ENCODE results near the gene PRKCE. TPM values are rescaled to one million over a fixed set of nuclear protein-coding genes. Genes with fewer than 3 reads are reported as not detected.

The PRKCE gene
- total RNA-seq, 1 experiment from 2014 or later = 17.7 TPM

DNA sequence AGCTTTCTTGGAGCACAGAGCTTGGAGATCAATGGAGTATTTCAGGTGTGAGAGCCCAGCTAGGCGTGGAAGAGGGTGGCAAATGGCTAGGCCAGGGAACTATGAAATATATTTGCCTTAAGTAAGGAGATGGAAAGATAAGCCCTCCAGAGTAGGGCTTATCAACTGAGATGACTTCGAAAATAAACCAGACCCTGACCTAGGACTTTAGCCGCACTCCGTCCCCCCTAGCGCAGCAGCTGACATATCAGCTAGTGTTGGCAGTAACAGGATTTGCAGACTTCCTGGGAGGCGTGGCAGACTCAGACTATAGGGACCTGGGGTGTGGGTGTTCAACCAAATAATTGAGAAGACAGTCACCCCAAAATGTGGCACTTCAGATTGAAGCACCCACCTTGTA, 518.0 kb downstream of the PRKCE start:
- no peak for TF ChIP-seq CTCF (IDR thresholded peaks at IDR 0.05; ENCODE audit: unreplicated experiment)
- Mint-ChIP-seq H3K9me3 (ENCODE audit: low read depth, unreplicated experiment) (no peaks in the 10 kb centered on the region), H3K27ac (ENCODE audit: unreplicated experiment) (no peak overlapping the region), H3K4me3 (ENCODE audit: low read depth, unreplicated experiment) (no peak overlapping the region), H3K36me3 (ENCODE audit: insufficient read depth, unreplicated experiment) (no peaks in the 10 kb centered on the region), H3K27me3 (ENCODE audit: unreplicated experiment) (no peaks in the 10 kb centered on the region), H3K4me1 (ENCODE audit: low read depth, unreplicated experiment) (peaks cover 11% of the 10 kb centered on the region)
- intact Hi-C loops (cut with micrococcal nuclease; ENCODE audit: unreplicated experiment) = loop anchor here (10.0 kb wide), 1 partner anchor 105 kb away; no protein-coding TSS in a partner anchor
- CTCF ChIA-PET = no interaction called here
- no peak for DNase-seq
- BruUV-seq (replicated peaks) = no TSS peak

DNA sequence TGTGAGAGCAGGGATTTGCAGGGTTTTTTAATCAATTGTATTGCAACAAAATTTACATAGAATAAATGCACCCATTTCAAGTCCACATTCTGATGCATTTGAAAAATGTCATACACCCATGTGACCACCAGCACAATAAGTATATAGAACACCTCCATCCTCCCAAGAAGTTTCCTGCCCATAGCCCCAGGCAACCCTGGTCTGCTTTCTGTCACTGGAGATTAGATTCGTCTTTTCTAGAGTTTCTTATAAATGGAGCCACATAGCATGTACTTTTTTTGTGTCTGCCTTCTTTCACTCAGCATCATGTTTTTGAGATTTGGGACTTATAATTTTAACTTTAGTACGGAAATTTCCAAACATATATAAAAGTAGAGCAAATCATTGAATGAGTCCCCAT, 518.6 kb downstream of the PRKCE start:
- Mint-ChIP-seq H3K36me3 (ENCODE audit: insufficient read depth, unreplicated experiment) (no peaks in the 10 kb centered on the region), H3K4me3 (ENCODE audit: low read depth, unreplicated experiment) (no peak overlapping the region), H3K9me3 (ENCODE audit: low read depth, unreplicated experiment) (no peaks in the 10 kb centered on the region), H3K27ac (ENCODE audit: unreplicated experiment) (no peak overlapping the region), H3K4me1 (ENCODE audit: low read depth, unreplicated experiment) (peaks cover 5% of the 10 kb centered on the region), H3K27me3 (ENCODE audit: unreplicated experiment) (no peaks in the 10 kb centered on the region)
- DNase-seq = no peak
- no peak for TF ChIP-seq CTCF (IDR thresholded peaks at IDR 0.05; ENCODE audit: unreplicated experiment)
- CTCF ChIA-PET = no interaction called here
- intact Hi-C loops (cut with micrococcal nuclease; ENCODE audit: unreplicated experiment) = no loop called here
- BruUV-seq (replicated peaks) = no TSS peak

DNA sequence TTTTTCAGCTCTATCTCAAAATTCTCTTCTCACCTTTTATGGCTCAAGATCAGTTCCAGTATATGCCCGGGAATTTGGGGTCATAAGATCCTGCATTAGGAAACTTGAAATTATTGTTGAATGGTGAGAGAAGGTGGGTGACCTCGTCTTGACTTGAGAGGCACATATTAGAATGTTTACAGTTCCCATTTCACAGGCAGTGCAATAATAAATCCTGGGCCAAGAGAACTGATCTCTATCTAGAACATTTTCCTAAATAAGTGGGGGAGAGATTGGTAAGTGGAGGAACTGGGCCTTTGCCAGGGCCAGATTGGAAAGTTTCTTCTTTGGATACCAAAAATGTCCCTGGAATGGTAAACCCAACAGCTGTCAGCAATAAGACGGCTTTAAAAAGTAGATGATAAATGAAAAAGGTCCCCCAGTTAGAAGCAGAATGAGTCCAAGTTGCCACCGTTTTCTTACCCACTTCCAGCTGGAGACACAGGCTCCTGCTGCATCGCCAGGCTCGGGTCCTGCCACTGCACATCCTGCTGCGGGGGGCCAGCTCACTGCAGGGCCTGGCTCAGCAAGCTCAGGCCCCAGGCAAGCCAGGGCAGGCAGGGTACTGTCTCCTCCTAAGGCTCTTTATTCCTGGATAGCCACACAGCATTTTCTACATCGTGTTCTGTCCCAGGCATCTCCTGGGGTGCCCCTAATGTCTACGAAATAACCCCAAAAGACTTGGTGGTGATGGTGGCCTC, 519.3 kb downstream of the PRKCE start:
- Mint-ChIP-seq H3K4me1 (ENCODE audit: low read depth, unreplicated experiment) (no peaks in the 10 kb centered on the region), H3K27me3 (ENCODE audit: unreplicated experiment) (no peaks in the 10 kb centered on the region), H3K36me3 (ENCODE audit: insufficient read depth, unreplicated experiment) (no peaks in the 10 kb centered on the region), H3K4me3 (ENCODE audit: low read depth, unreplicated experiment) (no peak overlapping the region), H3K27ac (ENCODE audit: unreplicated experiment) (no peak overlapping the region), H3K9me3 (ENCODE audit: low read depth, unreplicated experiment) (no peaks in the 10 kb centered on the region)
- intact Hi-C loops (cut with micrococcal nuclease; ENCODE audit: unreplicated experiment) = no loop called here
- CTCF ChIA-PET = no interaction called here
- no peak for DNase-seq
- BruUV-seq (replicated peaks) = no TSS peak
- no peak for TF ChIP-seq CTCF (IDR thresholded peaks at IDR 0.05; ENCODE audit: unreplicated experiment)

DNA sequence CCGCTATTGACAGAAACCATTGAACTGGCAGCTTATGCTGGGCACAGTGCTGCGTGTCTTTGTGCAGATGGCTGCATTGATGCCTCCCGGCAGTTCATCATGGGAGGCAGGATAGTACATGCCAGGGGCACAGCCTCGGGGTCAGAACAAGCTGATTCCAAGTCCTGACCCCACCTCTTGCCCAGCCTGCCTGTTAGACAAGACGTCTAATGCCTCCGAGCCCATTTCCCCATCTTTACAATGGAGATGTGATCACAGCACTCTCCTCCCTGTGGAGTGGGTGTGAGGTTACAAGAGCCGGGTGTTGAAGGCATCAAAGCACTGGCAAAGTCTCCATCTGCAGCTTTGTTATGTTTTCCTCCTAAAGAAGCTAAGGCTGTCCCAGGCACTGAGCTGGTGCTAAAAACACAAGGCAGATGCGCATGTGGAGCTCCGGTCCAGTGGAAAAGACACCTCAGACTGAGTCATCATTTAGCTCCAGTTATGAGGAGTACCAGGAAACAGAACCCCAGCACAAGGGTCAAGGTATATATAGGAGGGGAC, 520.0 kb downstream of the PRKCE start:
- no TSS peak for BruUV-seq (replicated peaks)
- CTCF ChIA-PET = no interaction called here
- Mint-ChIP-seq H3K4me1 (ENCODE audit: low read depth, unreplicated experiment) (no peaks in the 10 kb centered on the region), H3K36me3 (ENCODE audit: insufficient read depth, unreplicated experiment) (no peaks in the 10 kb centered on the region), H3K9me3 (ENCODE audit: low read depth, unreplicated experiment) (no peaks in the 10 kb centered on the region), H3K4me3 (ENCODE audit: low read depth, unreplicated experiment) (no peak overlapping the region), H3K27me3 (ENCODE audit: unreplicated experiment) (no peaks in the 10 kb centered on the region), H3K27ac (ENCODE audit: unreplicated experiment) (no peak overlapping the region)
- DNase-seq = no peak
- intact Hi-C loops (cut with micrococcal nuclease; ENCODE audit: unreplicated experiment) = no loop called here
- no peak for TF ChIP-seq CTCF (IDR thresholded peaks at IDR 0.05; ENCODE audit: unreplicated experiment)

All from Calu3 (cell line).